ENCODE measurements around the gene ERI3. TPM values are rescaled to one million over a fixed set of nuclear protein-coding genes. Genes with fewer than 3 reads are reported as not detected.

ERI3 gene
- total and polyA plus RNA-seq, 2 donors (not counting 3 experiments of a cell fraction or from before 2014, with no cell fraction given), result 45.3 to 94.0 TPM

GRCh38 chr1:44271646-44272045 lies 83.4 kb downstream of the ERI3 start:
- intact Hi-C loops (cut with micrococcal nuclease), result no loop called here
- ChIA-PET CTCF (no interaction called here), POLR2A (no interaction called here)

More at GRCh38 chr1:44271646-44272045, 83.4 kb downstream of the ERI3 start:
- Histone ChIP-seq H3K36me3 (ENCODE audit: control insufficient read depth in 2 of 2, extremely low read depth in 1 of 2, insufficient read depth in 2 of 2, low read length in 2 of 2) (peaks cover 0 to 2% of the 10 kb centered on the region in 2 experiments), H3K9me3 (replicated peaks; ENCODE audit: control insufficient read depth, insufficient read depth, low read length) (no peaks in the 10 kb centered on the region), H3K79me2 (ENCODE audit: control insufficient read depth, insufficient read depth, low read length) (no peaks in the 10 kb centered on the region), H3K4me3 (replicated peaks in 1 of 3; ENCODE audit: insufficient read depth in 1 of 3, low read depth in 1 of 3, low read length in 3 of 3) (no peak overlapping the region), H3K4me2 (ENCODE audit: insufficient read depth, low read length) (no peak overlapping the region), H3K27ac (ENCODE audit: insufficient read depth, low read depth, low read length) (no peak overlapping the region), H3K4me1 (ENCODE audit: control insufficient read depth, extremely low read depth, insufficient read depth, low read length) (no peaks in the 10 kb centered on the region), H2AFZ (ENCODE audit: low read depth, low read length) (no peak overlapping the region), H3K9ac (replicated peaks; ENCODE audit: extremely low read depth, insufficient read depth, low read length) (no peak overlapping the region), H3K9me1 (replicated peaks; ENCODE audit: control insufficient read depth, extremely low read depth, insufficient read depth, low read length) (no peaks in the 10 kb centered on the region), H4K20me1 (replicated peaks; ENCODE audit: control insufficient read depth, extremely low read depth, insufficient read depth, low read length) (no peaks in the 10 kb centered on the region), H3K27me3 (ENCODE audit: control insufficient read depth in 2 of 2, insufficient read depth in 2 of 2, low read length in 2 of 2) (no peaks in the 10 kb centered on the region)
- dilution Hi-C loops (cut with MboI; ENCODE audit: extremely low pct_ligation_motif_present, low sequenced_read_pairs), result no loop called here
- TF ChIP-seq CTCF (IDR thresholded peaks at IDR 0.05; ENCODE audit: extremely low read depth in 1 of 2, insufficient read depth in 1 of 2, low read depth in 1 of 2, low read length in 2 of 2) (no peak), POLR2A (IDR thresholded peaks at IDR 0.05; ENCODE audit: low read depth, low read length) (no peak), MAX (IDR thresholded peaks at IDR 0.05; ENCODE audit: insufficient read depth, insufficient read length) (no peak), EZH2 (IDR thresholded peaks at IDR 0.05; ENCODE audit: borderline replicate concordance, low read depth, low read length, severe bottlenecking) (no peak), MYC (IDR thresholded peaks at IDR 0.05; ENCODE audit: low read depth, low read length) (no peak), JUN (IDR thresholded peaks at IDR 0.05; ENCODE audit: borderline replicate concordance, insufficient read depth, insufficient read length, low read depth) (no peak), POLR2AphosphoS5 (IDR thresholded peaks at IDR 0.05; ENCODE audit: insufficient read depth, low read depth, low read length) (no peak), FOS (IDR thresholded peaks at IDR 0.05; ENCODE audit: borderline replicate concordance, insufficient read depth, low read length) (no peak), GATA2 (IDR thresholded peaks at IDR 0.05; ENCODE audit: insufficient read depth, insufficient read length, low read depth, low read length) (no peak)
- no peak for FAIRE-seq
- no peak for DNase-seq (ENCODE audit: low read depth, low spot score)
- BruUV-seq (replicated peaks), result no TSS peak

All from endothelial cell of umbilical vein (primary cell).